AG08395 (cell line): ENCODE data around the gene SEPHS1.
"Not testable (repeated sequence)": the region's sequence is repeated elsewhere in the genome, so short reads cannot be mapped to it uniquely, and the experiment has no call there.

ENCODE experiments used
- DNase-seq: peaks from one replicate; pipeline ENCODE4 v3.0.0; 2012; ENCODE audit warnings: mixed read lengths, low spot score

Gene SEPHS1

DNA sequence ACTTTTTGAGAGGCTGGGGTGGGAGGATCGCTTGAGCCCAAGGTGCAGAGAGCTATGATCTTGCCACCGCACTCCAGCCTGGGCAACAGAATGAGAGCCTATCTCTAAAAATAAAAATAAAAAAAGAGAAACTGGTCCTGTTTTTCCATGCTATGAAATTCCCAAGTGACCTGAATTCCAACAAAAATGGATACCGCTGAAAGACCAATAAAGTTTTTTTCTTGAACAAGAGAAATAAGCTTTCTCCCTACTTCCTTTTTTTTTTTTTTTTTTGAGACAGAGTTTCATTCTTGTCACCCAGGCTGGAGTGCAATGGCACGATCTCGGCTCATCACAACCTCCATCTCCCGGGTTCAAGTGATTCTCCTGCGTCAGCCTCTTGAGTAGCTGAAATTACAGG lies 12.5 kb upstream of the SEPHS1 start:
- no peak for DNase-seq

DNA sequence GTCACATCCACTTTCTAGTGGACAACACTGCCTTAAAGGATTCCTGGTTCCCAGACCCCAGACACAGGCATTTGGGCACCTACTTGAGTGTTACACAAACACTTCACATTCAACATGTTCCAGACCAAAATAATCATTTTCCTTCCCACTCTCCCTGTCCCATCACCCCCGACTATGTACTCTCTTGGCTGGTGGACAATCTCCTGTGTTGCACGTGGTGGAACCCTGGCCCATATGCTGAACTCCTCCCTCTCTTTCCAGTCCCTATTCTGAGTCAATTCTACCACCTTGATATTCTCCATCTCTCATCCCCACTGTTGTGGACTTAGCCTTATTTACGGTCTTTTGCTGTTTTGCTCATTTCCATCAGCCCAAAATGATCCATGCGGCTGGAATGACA lies 8.3 kb upstream of the SEPHS1 start:
- no peak for DNase-seq

DNA sequence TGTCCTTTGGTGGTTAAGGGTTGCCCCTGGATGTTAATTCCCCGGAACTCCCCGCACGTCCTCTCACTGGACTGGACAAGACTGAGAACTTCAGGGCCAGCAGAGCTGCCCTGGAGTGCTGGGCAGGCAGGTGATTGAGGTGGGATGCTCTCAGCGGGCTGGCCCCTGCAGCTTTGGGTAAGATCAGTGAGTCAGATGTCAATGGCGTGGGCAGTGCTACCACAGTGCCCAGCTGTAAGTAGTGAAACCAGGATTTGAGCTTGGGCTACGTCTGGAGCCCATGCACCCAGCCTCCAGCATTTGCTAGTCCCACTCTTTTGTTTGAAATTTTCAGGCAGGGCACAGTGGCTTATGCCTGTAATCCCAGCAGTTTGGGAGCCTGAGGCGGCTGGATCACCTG lies 6.7 kb upstream of the SEPHS1 start:
- DNase-seq = no peak

DNA sequence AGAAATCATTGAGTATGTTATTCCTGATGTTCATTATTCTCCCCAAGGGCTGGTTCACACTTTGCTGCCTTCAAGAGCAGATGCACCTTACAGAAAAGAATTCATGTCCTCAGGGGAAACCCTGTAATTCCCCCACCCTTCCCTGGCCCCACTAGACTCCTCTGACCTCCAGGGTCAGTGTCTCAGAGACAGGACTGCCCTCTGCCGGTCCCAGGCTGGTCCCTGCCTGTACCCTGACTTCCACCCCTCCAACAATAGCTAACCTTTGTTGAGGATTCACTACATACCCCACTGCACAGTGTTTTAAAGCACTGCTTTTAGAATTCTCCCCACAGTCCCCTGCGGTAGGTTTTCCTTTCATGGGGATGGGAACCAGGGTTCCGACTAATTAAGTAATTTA lies 4.4 kb upstream of the SEPHS1 start:
- DNase-seq = no peak

DNA sequence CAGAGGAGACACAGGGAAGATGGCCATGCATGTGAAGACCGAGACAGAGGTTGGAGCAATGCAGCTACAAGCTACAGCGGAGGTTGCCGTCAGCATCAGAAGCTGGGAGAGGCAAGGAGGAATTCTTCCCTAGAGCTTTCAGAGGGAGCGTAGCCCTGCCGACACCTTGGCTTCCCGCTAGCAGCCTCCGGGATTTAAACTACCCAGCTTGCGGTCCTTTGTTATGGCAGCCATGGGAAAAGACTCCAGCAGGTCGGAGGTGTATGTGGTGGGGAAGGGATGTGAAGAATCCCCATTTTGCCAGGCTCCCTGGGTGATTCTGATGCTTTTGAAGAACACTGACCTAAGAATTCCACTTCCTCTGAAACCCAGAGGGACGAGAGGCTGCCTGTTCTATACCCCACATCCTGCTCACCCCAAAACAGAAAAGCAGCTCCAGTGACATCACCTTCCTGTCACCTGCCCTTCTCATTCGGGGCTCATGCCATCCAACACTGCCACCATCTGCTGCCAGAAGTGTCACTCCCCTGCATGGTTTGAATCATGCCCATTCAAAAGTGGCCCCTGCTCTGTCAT lies 3.3 kb upstream of the SEPHS1 start:
- no peak for DNase-seq

DNA sequence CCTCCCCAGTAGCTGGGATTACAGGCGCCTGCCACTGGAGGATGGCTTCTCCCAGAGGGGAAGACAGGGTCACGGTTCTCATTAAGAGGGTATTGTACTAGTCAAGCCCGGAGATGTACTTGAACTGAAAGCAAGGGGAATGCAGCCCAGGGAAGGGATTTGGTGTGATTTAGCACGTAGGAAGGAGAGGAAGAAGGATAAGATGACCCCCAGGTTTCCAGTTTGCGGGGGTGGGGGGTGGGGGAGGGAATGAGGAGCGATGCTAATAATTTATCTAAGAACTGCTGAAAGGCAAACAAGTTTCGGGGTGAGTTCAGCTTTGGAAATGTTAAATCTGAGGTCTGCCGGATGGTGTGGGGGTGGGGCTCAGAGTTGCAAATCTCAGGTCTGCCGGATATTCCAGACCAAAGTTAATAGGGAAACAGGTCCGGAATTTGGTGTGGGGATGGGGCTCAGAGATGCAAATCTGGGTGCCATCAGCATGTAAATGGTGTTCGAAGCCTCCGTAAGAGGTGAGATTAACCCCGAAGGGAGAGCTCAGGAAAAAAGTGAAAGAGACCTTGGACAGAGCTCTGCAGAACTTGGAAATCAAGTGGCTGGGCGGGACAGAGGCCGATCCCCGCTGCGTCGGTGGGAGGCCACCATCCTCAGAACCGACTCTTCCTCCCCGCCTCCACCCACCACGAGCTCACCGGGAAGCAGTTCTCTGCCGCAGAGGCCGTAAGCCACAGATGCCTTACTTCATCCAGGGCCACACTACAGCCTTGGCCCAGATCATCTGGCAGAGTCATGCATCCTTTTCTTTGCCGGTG lies 1.6 kb upstream of the SEPHS1 start:
- peak; percentile 73 for DNase-seq

DNA sequence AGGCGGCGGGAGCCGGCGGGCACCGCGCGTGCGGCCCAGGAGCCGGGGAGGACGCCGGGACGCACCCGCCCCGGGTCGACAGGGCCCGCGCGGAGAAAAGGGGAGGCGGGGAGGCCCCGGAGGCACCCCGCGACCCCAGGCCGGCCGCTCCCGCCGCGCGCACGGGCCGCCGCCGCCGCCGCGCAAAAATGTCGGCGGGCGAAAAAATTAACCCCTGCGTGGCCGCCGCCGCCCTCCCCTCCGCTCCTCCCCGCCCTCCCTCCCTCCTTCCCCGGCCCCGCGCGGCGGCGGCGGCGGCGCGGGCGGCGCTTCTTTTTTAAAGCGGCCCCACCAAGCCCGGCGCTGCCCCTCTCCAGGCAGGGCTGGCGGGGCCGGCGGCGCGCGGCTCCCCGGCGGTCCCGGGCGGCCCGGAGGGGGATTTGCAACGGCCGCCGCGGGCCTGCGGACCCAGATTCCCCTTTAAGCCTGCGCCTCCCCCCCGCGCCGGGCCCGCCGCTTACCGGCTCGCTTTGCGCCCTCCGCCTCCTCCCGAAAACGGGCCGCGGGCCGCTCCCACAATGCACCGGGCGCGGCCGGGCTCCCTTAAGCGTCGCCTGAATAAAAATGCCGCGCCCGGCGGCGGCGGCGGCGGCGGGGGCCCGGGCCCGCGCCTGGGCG lies 465 bp downstream of the SEPHS1 start:
- DNase-seq = peak; percentile 72

DNA sequence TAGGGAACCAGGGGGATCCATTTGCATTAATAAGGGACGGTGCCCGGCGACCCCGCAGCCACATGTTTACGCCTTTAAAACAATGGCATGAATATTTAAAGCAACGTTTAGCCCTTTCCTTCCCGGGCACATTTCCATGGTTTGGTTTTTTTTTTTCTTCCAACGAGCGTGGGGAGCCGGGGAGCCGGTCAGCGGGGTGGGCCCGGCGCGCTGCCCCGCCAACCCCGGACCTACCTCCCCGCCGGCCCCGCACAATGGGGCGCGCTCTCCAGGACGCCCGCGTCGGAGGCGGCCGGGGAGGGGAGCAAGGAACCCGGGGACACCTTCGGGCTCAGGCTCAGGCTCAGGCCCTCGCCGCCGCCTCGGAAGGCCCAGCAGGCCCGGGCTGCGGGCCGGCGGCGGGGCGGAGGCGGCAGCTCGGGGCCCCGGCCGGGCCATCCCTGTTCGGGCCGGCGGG lies 1.0 kb downstream of the SEPHS1 start:
- DNase-seq = no peak

DNA sequence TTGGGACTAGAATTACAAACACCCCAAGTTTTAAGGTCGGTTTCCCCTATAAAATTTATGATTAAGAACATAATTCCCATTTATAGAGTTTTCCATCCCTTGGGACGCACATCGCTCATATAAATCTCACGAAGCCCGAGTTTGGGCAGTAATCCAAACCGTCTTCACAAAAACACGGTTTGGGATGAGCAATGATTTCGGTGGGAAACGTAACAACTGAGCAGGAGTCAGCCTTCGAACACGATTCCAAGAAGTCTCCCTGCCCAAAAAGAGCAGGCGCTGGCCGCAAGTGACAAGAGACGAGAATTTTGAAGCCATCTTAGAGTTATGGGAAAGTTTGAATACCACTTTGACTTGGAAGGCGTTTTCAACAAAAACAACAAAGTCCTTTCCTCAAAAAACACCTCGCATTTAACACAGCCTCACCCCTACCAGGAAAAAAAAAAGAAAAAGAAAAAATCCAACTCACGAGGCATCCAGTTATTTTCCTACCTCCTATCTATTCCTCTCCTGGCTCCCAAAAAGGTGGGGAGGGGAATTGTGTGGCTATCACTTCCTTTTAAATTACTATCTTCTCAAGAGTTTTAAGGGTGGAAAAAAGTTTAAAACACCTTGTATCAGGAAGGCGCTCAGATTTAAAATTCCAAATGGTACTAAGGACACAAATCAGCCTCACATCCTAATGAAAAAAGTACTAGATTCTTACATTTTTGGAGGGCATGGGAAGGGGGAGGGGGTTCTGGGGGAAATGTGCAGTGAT lies 1.6 kb downstream of the SEPHS1 start:
- DNase-seq = peak; percentile 53

DNA sequence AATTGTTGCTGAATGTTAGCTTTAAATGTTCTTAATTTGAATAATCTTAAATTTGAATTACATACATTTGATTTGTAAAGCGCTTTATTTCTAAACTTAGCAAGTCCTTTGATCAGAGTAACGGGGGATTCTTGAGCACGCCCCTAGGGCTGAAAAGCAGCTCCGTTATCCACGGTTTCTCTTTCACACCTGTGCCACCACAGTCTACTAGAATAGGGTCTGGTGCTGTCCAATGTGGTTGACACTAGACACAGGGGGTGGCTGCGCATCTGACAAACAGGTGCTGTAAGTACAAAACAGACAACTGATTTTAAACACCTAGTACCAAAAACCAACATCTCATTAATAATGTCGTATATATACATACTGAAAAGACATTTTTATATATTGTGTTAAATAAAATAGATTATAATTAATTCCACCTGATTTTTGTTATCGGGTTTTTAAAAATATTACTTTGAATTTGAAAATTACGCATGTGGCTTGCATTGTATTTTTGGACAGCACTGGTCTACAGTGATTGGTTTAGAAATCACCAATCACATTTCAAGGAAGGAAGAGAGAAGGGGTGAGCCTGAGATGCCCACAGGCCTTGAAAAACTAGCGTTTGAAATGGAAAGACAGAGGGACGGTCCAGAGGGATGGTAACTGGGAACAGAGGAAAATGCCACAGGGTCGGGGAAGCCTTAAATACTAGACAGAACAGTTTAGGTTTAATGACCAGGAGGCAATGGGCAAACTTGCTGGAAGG lies 7.3 kb downstream of the SEPHS1 start:
- DNase-seq = no peak

DNA sequence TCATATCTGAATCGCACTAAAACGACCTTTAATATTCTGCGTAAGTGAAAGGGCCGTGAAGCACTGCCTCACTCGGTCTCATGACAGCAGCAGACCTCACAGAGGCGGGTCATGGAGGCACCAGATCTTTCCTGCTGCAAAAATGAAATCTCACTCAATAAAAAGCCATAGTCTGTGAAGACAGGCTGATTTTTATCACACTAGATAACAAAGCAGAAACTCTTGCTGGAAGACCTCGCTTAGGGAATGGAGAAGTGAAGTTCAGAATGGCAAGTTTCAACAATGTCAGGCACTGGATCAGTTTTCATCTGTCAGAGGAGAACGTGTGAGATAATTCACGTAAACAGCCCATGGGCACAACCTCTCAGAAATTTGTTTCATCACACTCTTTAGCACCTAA lies 8.0 kb downstream of the SEPHS1 start:
- DNase-seq = no peak

DNA sequence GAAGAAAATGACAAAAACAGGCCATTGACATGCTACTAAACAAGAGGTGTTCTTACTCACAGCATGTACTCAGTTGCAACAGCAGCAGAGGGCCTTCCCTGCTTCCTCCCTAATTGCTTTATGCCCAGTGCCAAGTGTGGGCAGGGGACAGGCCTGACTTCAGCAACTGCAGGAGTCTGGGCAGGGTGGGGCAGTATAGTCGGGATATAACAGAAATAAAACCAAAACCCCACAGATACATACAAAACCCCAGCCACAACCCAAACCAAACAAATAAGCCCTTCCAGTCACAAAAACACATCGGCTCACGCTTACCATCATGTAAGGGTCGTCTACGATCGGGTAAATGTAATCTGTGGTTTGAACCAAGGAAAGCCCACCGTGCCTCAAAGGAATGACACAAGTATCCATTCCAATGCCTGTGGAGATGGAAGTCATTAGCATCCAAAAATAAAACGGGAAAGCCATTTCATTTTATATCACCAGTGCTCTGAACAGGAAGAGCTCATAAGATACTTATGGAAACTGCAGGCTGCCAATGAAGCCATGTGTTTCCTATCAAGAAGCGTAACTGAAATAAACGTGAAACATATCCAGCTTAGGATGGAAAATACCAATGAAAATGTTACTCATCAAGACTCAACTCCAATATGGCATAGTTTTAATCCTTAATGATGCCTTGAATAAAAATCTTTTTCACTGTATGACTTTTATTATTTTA lies 9.5 kb downstream of the SEPHS1 start:
- DNase-seq = peak; percentile 69

DNA sequence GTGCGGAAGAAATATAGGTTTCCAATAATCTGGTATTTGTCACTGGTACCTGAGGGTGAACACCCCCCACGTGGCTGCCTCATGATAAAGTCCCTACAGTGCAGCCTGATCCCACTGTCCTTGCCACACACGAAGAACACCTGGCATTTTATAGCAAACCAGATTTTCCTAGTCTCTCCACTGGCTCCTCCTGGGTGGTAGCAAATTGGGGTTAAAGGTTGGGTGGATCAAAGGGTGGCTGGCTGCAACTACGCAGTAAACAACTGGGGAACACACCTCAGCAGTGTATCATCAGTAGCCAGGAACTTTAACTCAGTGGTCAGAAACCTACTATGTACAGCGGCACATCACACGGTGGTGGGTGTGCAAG lies 10.3 kb downstream of the SEPHS1 start:
- DNase-seq = no peak

DNA sequence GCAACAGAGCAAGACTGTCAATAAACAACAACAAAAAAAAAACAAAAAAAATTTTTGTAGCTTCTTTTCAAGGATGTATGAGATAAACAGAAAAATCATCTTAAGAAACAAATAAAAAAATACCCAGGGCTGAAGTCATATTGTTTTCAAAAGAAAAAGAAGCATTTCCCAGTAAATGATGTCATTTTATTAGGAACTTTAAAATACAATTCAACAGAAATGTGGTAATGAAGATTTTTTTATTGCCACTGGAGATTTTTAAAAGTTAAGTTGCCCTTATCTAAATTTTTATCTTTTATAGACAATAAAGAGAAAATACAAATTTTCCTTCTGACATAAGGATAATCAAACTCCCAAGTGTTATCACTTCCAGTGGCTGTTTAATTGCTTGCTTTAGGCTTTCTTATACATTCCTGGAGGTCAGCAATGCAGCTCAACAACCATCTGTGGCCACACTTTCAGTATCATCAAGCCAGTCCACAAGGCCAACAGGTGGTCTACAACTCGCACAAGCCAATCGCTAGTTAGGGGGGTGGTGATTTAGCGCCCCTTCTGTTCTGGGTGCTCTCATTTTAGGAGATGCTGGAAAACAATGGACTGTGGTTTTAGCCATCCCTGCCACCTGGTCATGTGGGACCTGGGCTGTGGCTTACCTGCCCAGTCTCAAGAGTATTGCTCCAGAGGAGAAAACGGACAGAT lies 10.8 kb downstream of the SEPHS1 start:
- no peak for DNase-seq

DNA sequence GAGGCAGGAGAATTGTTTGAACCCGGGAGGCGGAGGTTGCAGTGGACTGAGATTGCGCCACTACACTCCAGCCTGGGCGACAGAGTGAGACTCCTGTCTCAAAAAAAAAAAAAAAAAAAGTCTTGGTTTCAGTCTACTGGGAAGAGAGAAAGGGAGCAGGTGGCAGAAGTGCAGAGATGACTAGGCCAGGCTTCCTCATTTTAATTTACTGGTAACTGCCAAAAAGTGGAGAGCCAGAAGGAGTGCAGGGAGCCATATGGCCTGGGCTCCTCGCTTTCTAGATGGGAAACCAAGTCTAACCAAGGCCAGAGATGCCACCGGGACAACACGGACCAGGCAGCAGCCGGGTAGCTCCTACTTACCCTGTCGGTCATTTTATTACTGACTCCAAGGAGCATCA lies 12.2 kb downstream of the SEPHS1 start:
- DNase-seq = no peak

DNA sequence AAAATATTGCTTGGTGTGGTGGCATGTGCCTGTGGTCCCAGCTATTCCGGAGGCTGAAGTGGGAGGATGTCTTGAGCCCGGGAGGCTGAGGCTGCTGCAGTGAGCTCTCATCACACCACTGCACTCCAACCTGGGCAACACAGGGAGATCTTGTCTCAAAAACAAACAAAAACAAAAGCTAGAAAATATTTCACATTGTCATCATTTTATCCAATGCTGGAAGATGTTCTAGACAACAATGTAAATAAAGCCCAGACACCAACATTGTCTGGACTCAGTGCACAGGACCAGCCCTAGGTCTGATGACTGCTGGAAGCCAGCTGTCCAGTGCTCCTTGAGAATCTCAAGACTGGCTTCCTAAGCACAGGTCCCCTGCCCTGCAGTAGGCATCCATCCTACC lies 13.5 kb downstream of the SEPHS1 start:
- DNase-seq = no peak

DNA sequence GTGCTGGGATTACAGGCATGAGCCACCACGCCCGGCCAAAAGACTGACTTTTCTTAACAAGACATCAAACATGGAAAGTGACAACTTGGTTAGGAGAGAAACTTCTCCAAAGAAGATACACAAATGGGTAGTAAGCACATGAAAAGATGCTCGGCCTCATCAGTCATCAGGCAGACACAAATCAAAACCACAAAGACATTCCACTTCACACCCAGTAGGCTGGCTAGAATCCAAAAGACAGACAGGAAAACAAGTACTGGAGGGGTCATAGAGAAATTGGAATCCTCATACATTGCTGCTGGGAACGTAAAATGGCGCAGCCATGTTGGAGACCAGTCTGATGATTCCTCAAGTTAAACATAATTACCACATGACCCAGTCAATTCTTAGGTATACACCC lies 16.4 kb downstream of the SEPHS1 start:
- DNase-seq = no peak

DNA sequence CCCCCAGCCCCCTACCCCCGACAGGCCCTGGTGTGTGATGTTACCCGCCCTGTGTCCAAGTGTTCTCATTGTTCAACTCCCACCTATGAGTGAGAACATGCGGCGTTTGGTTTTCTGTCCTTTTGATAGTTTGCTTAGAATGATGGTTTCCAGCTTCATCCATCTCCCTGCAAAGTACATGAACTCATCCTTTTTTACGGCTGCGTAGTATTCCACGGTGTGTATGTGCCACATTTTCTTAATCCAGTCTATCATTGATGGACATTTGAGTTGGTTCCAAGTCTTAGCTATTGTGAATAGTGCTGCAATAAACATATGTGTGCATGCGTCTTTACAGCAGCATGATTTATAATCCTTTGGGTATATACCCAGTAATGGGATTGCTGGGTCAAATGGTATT lies 17.1 kb downstream of the SEPHS1 start:
- not testable (repeated sequence) for DNase-seq

DNA sequence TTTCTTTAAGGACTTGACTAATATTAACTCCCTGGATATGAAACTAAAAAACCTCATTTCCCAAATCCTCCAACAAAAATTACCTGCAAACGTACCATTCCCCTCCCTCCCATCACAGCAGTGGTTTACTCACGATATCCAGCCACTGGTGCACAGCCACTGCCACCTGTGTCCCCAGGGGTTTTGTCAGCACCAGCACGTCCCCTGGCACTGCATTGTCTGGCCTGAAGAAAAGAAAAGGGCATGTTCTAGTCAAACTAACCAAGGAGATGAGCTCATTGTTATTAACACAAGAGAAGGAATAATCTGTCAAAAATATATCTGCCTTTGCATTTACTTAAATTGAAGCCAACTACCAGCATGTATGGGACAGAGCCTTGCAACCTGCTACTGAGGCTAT lies 18.5 kb downstream of the SEPHS1 start:
- DNase-seq = no peak

DNA sequence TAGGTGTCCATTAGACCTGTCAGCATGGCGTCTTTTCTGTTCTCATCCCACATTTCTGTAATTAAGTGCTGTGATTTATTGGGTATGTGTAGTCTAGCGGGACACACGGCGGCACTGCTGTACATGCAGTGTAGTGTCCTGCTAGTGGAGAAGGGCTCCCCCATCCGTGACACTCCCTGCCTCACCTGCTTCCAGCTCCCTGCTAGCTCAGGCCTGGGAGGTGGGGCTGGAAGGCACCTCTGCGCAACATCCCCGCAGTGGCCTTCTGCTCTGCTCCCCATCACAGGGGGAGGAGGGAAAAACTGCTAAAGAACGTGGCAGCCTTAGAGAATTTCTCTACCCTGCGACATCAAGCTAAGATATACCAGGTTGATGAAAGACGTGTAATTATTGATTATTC lies 19.5 kb downstream of the SEPHS1 start:
- no peak for DNase-seq

DNA sequence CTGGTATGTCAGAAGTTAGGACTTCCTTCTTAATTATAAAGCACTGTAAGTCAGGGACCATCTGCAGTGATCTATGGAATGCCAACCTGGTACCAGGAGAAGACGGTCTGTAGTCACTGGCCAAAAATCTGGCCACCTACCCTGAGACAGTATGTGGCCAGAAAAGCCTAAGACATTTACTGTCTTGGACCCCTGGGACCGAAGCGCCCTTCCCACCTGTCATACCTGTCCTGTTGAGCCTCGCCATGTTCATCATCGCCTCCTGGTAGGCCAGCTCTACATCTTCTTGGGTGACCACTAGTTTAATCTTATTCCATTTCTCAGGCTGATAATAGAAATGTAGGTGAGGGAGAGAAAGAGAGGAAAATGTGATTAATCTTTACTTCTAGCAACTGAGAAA lies 20.0 kb downstream of the SEPHS1 start:
- DNase-seq = no peak
